ENCODE results near the gene GAB1. TPM values are rescaled to one million over a fixed set of nuclear protein-coding genes. Genes with fewer than 3 reads are reported as not detected.

The GAB1 gene
- total RNA-seq, 1 donor from 2014 or later, result 29.7 TPM

DNA sequence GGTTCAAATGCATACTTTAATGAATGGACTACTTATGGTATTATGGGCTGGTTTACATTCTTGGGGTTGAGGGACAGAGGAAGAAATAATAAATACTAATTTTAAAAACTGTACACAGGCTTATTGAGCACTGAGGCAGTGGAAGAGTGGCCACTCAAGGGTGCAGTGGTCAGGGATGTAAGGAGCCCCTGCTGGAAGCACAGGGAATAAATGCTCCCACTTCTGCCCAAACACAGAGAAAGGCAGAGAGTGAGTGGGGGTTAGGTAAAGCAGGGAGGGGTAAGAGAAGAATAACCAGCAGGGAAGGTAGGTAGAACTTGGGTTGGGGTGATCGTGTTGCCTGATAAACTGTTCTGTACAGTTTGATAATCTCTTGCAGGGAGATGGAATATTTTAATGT, 60.0 kb downstream of the GAB1 start:
- Mint-ChIP-seq H3K27ac (ENCODE audit: unreplicated experiment) (no peak overlapping the region), H3K9me3 (ENCODE audit: unreplicated experiment) (peaks cover 4% of the 10 kb centered on the region), H3K27me3 (ENCODE audit: unreplicated experiment) (peaks cover 2% of the 10 kb centered on the region), H3K4me3 (ENCODE audit: unreplicated experiment) (no peak overlapping the region), H3K36me3 (ENCODE audit: unreplicated experiment) (no peaks in the 10 kb centered on the region), H3K4me1 (ENCODE audit: low read depth, unreplicated experiment) (peaks cover 31% of the 10 kb centered on the region)
- TF ChIP-seq, protein P1, sequence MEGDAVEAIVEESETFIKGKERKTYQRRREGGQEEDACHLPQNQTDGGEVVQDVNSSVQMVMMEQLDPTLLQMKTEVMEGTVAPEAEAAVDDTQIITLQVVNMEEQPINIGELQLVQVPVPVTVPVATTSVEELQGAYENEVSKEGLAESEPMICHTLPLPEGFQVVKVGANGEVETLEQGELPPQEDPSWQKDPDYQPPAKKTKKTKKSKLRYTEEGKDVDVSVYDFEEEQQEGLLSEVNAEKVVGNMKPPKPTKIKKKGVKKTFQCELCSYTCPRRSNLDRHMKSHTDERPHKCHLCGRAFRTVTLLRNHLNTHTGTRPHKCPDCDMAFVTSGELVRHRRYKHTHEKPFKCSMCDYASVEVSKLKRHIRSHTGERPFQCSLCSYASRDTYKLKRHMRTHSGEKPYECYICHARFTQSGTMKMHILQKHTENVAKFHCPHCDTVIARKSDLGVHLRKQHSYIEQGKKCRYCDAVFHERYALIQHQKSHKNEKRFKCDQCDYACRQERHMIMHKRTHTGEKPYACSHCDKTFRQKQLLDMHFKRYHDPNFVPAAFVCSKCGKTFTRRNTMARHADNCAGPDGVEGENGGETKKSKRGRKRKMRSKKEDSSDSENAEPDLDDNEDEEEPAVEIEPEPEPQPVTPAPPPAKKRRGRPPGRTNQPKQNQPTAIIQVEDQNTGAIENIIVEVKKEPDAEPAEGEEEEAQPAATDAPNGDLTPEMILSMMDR (IDR thresholded peaks at IDR 0.05; ENCODE audit: partially characterized antibody, unreplicated experiment), result no peak
- no peak for DNase-seq

DNA sequence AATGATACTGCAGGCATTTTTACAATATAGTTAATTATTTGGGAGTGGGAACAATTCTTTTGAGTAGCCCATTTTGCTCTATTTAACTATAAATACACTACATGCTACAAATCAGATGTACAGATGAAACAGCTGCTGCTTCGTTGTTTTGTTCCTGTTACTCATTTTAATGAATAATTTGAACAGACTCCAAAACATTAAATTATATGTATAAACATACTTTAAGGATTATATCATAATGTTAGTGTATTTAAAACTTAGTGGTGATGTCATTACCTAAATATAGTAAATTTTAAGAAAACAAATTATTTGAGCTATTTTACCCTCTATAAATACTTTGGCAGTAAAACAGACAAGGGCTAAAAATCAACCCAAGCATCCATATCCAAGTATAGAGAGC, 60.7 kb downstream of the GAB1 start:
- TF ChIP-seq, protein P1 (IDR thresholded peaks at IDR 0.05; ENCODE audit: partially characterized antibody, unreplicated experiment), result no peak
- Mint-ChIP-seq H3K27ac (ENCODE audit: unreplicated experiment) (no peak overlapping the region), H3K36me3 (ENCODE audit: unreplicated experiment) (no peaks in the 10 kb centered on the region), H3K4me3 (ENCODE audit: unreplicated experiment) (no peak overlapping the region), H3K27me3 (ENCODE audit: unreplicated experiment) (peaks cover 2% of the 10 kb centered on the region), H3K4me1 (ENCODE audit: low read depth, unreplicated experiment) (peaks cover 25% of the 10 kb centered on the region), H3K9me3 (ENCODE audit: unreplicated experiment) (peaks cover 4% of the 10 kb centered on the region)
- no peak for DNase-seq

DNA sequence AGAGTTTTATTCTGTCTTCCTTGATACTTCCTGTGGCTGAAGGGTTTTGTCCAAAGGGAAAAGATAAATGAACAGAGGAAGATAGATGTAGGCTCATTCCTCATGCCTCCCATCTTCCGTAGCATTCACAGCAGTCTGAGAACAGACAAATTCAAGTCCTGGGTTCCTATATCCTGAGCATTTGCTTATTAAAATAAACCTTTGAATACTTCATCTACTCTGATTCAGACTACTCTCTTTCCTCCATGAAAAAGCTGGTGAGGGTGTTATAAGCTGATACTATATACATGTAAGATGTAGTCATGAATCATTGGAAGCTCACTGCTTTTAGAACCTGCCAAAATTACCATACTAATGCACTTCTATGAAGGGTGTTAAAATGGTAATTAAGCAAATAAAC, 61.2 kb downstream of the GAB1 start:
- no peaks in the 10 kb centered on the region for H3K36me3 Mint-ChIP-seq (ENCODE audit: unreplicated experiment)
- TF ChIP-seq, protein P1 (IDR thresholded peaks at IDR 0.05; ENCODE audit: partially characterized antibody, unreplicated experiment), result no peak

DNA sequence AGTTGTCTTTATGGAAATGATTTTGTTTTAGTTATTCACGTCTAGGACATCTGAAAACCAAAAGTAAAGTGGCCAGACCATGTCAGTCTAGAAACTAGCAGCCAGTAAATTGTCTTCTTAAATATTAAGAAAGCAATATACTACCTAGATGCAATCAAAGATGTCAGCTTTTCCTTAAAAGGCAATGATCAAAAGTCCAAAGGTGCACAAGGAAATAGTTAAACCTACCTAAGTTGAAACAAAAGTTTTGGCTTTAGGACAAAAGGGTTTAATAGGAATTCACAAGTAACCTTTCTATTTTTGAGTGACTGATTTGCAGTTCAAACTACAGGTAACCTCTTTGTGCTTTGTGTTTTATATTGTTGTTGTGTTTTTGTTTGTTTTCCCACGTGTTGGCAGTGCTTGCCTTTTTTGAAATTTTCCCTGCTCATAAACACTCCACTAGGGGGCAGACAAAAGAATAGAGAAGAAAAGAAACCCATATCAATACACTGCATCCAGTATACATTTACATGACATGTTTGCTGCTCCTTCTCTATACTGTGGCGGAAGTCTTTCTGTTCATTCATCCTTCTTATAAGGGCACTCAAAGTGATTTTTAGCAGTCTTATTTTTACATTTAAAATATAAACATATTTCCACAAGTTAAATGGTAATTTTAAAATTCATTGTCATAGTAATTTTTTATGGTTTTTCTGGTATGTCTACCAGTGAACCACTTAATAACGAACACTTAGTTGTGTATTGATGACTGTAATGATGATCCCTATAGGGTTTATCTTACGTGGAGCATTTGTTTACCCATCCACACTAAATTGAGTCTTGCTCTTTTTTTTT, 62.7 kb downstream of the GAB1 start:
- DNase-seq, result no peak
- peaks cover 20% of the 10 kb centered on the region for H3K4me1 Mint-ChIP-seq (ENCODE audit: low read depth, unreplicated experiment)
- peaks cover 1% of the 10 kb centered on the region for H3K9me3 Mint-ChIP-seq (ENCODE audit: unreplicated experiment)
- H3K36me3 Mint-ChIP-seq (ENCODE audit: unreplicated experiment), result no peaks in the 10 kb centered on the region
- H3K27me3 Mint-ChIP-seq (ENCODE audit: unreplicated experiment), result no peaks in the 10 kb centered on the region
- no peak overlapping the region for H3K4me3 Mint-ChIP-seq (ENCODE audit: unreplicated experiment)
- TF ChIP-seq, protein P1 (IDR thresholded peaks at IDR 0.05; ENCODE audit: partially characterized antibody, unreplicated experiment), result peak; percentile 86
- no peak overlapping the region for H3K27ac Mint-ChIP-seq (ENCODE audit: unreplicated experiment)

More for the DNA sequence above, 61.2 kb downstream of the GAB1 start:
- no peak for DNase-seq
- Mint-ChIP-seq H3K9me3 (ENCODE audit: unreplicated experiment) (peaks cover 4% of the 10 kb centered on the region), H3K4me1 (ENCODE audit: low read depth, unreplicated experiment) (peaks cover 23% of the 10 kb centered on the region), H3K27ac (ENCODE audit: unreplicated experiment) (no peak overlapping the region), H3K27me3 (ENCODE audit: unreplicated experiment) (peaks cover 2% of the 10 kb centered on the region), H3K4me3 (ENCODE audit: unreplicated experiment) (no peak overlapping the region)

DNA sequence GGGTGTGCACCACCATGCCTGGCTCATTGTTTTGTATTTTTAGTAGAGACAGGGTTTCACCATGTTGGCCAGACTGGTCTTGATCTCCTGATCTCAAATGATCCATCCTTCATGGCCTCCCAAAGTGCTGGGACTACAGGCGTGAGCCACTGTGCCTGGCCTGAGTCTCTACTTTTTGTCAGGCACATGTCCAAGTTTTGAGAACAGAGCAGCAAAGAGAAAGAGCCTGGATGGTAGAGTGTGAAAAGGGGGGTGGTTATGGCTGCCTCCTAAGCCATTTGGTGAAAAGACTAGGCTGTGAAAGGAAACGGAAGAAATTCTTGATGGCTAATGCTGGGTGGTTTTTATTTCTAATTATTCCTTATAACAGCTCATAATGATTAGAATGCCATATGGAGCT, 63.4 kb downstream of the GAB1 start:
- no peak overlapping the region for H3K4me3 Mint-ChIP-seq (ENCODE audit: unreplicated experiment)
- peaks cover 16% of the 10 kb centered on the region for H3K4me1 Mint-ChIP-seq (ENCODE audit: low read depth, unreplicated experiment)
- H3K27me3 Mint-ChIP-seq (ENCODE audit: unreplicated experiment), result no peaks in the 10 kb centered on the region
- peaks cover 1% of the 10 kb centered on the region for H3K9me3 Mint-ChIP-seq (ENCODE audit: unreplicated experiment)
- no peaks in the 10 kb centered on the region for H3K36me3 Mint-ChIP-seq (ENCODE audit: unreplicated experiment)
- TF ChIP-seq, protein P1 (IDR thresholded peaks at IDR 0.05; ENCODE audit: partially characterized antibody, unreplicated experiment), result no peak
- no peak overlapping the region for H3K27ac Mint-ChIP-seq (ENCODE audit: unreplicated experiment)
- DNase-seq, result no peak

All from glutamatergic neuron (in vitro differentiated cells).